Measurements from ENCODE around the gene GARIN5A.

The GARIN5A gene

DNA sequence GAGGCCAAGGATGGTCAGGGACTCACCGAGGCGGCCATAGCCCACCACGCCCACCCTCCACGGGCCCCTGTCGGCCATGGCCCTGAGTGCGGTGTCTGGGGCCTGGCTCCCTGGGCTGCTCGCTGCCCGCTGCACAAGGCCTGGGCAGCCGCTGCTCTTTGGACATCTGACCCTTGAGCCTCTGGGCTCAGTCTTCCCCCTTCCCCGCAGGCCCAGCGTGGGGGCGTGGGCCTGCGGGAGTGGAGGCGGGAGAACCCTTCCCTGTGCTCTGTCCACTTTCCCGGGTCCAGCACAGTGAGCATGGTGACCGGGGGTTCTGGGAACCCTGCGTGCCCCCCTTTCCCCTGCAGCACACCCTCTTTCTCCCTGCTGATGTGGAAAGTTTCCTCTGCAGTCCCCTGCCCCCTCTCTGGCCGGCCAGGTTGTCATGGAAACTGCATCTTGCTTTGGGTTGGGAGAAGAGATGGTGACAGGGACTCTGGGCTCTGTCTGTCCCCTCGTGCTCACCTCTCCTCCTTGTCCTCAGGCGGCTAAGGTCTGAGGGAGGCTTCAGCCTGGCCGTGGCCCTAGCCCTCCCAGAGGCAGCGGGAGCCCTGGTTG, 37.2 kb upstream of the GARIN5A start, which contains the start of gene ASPDH:
Gene ASPDH, minus strand, starts transcription at position 168 of the 600 bp plus-strand sequence. Its CDS starts 90 bp downstream, at position 78.
- no peak for FAIRE-seq
- DNase-seq (ENCODE audit: insufficient read length), result no peak
- no peak for TF ChIP-seq TAF1 (IDR thresholded peaks at IDR 0.05; ENCODE audit: borderline replicate concordance, low read depth, low read length)
- no peak for TF ChIP-seq POLR2A (IDR thresholded peaks at IDR 0.05; ENCODE audit: low read depth, low read length)
- no peak for TF ChIP-seq POLR2AphosphoS5 (IDR thresholded peaks at IDR 0.05; ENCODE audit: low read depth, low read length)

GRCh38 chr19:50512999-50513745, 36.5 kb upstream of the GARIN5A start:
- TF ChIP-seq POLR2AphosphoS5 (IDR thresholded peaks at IDR 0.05; ENCODE audit: low read depth, low read length), result no peak
- no peak for FAIRE-seq

GRCh38 chr19:50512112-50512998, 35.7 kb upstream of the GARIN5A start:
- no peak for DNase-seq (ENCODE audit: insufficient read length)
- TF ChIP-seq TAF1 (IDR thresholded peaks at IDR 0.05; ENCODE audit: borderline replicate concordance, low read depth, low read length) (no peak), POLR2AphosphoS5 (IDR thresholded peaks at IDR 0.05; ENCODE audit: low read depth, low read length) (no peak), POLR2A (IDR thresholded peaks at IDR 0.05; ENCODE audit: low read depth, low read length) (no peak)
- no peak for FAIRE-seq

More at GRCh38 chr19:50512999-50513745, 36.5 kb upstream of the GARIN5A start:
- DNase-seq (ENCODE audit: insufficient read length), result no peak

DNA sequence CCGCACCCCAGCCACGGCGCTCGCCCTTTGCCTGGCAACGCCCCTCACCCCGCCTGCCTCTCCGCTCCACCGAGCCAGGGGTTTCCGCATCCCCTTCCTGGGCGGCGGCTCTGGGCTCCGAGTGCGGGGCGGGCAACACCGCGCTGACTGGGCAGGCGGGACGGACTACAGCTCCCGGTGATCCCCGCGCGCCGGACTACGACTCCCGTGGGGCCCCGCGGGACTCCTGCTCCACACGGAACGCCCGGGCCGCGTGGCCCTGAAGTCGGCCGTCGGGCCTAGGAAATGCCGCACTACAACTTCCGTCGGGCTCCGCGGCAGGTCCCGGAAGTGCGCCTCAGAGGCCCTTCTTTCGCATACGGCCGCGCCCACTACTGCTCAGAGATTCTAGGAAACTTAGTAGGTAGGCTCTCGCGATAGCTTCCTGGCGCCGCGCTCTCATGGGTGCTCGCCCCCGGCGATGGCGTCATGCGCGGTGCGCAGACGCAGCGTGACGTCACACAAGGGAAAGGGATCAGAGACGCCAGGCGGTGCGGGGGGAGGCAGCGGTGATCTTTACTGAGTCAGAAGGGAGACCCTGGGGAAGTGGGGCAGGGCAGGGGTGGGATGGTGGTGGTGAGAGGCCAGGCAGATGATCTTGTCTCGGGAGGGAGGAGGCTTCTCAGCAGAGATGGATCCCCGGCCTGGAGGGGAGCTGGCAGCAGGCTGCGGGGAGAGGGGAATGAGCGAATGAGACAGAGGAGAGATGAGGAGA, 34.6 kb upstream of the GARIN5A start, which contains the start of gene JOSD2:
Gene JOSD2, minus strand, starts transcription at position 123 of the 754 bp plus-strand sequence. CDS start 760 bp downstream, outside the sequence.
- peak; percentile 99 for FAIRE-seq
- DNase-seq (ENCODE audit: insufficient read length), result peak; percentile 99
- TF ChIP-seq POLR2A (IDR thresholded peaks at IDR 0.05; ENCODE audit: low read depth, low read length), result peak; percentile 50; the same call in 1 of the 2 replicates
- TF ChIP-seq POLR2AphosphoS5 (IDR thresholded peaks at IDR 0.05; ENCODE audit: low read depth, low read length), result no peak
- no peak for TF ChIP-seq TAF1 (IDR thresholded peaks at IDR 0.05; ENCODE audit: borderline replicate concordance, low read depth, low read length)

GRCh38 chr19:50510700-50511068, 34.0 kb upstream of the GARIN5A start:
- TF ChIP-seq TAF1 (IDR thresholded peaks at IDR 0.05; ENCODE audit: borderline replicate concordance, low read depth, low read length) (no peak), POLR2AphosphoS5 (IDR thresholded peaks at IDR 0.05; ENCODE audit: low read depth, low read length) (no peak), POLR2A (IDR thresholded peaks at IDR 0.05; ENCODE audit: low read depth, low read length) (no peak)
- FAIRE-seq (no peak), DNase-seq (ENCODE audit: insufficient read length) (no peak)

DNA sequence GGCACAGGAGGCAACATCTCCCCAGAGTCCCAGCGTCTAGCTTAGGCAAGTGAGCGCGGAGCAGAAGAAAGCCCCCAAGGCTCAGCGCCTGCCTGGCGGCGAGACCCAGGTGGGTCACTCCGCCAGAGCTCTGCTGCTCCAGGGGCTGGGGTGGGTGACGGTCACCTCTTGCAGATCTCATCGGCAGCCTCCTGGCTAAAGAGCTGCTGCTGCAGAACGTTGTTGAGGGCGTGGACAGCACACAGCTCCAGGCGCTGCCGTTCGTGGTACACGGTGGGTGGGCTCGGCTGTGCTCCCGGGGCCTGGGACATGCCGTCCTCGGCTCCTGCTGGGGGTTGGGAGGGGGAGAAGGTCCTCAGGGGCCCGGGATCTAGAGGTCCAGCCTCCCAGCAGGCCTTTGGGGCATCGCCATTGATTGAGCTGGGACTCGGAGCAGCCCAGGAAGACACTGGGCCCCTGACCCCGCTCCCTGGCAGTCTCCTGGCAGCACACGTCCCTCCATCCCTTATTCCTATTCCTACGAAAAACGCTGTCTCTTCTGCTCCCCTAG, 33.5 kb upstream of the GARIN5A start:
- DNase-seq (ENCODE audit: insufficient read length) (no peak), FAIRE-seq (peak; percentile 46)
- no peak for TF ChIP-seq POLR2A (IDR thresholded peaks at IDR 0.05; ENCODE audit: low read depth, low read length)
- TF ChIP-seq TAF1 (IDR thresholded peaks at IDR 0.05; ENCODE audit: borderline replicate concordance, low read depth, low read length), result no peak
- no peak for TF ChIP-seq POLR2AphosphoS5 (IDR thresholded peaks at IDR 0.05; ENCODE audit: low read depth, low read length)

DNA sequence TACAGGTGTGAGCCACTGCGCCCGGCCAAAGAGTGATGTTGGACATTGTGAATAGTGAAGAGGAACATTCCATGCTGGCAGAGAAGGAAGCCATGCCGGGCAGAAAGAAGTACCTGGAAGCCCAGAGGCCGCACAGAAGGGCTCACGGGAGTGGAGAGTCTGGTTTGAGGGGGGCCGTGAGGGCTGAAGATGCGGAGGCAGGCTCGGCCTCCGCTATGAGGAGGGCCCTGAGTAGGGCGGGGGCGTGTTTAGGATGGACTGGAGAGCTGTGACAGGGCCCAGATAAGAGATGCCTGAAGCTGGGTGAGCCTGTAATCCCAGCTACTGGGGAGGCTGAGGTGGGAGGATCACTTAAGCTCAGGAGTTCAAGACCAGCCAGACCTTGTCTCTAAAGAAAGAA, 32.7 kb upstream of the GARIN5A start:
- FAIRE-seq, result no peak
- no peak for TF ChIP-seq POLR2AphosphoS5 (IDR thresholded peaks at IDR 0.05; ENCODE audit: low read depth, low read length)
- DNase-seq (ENCODE audit: insufficient read length), result no peak

DNA sequence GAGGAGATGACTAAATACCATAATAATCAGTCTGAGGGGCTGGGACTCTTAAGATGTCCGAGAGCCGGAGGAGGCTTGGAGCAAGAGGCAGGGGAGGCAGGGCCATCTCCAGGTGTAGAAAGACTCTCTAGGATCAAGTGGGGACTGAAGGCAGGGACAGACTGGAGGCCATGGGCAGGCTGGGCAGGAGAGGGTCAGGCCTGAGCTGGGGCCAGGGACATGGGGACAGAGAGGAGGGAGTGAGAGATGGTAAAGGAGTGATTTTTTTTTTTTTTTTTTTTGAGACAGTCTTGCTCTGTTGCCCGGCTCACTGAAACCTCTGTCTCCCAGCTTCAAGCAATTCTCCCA, 32.2 kb upstream of the GARIN5A start:
- no peak for DNase-seq (ENCODE audit: insufficient read length)
- no peak for TF ChIP-seq POLR2AphosphoS5 (IDR thresholded peaks at IDR 0.05; ENCODE audit: low read depth, low read length)
- no peak for TF ChIP-seq TAF1 (IDR thresholded peaks at IDR 0.05; ENCODE audit: borderline replicate concordance, low read depth, low read length)

DNA sequence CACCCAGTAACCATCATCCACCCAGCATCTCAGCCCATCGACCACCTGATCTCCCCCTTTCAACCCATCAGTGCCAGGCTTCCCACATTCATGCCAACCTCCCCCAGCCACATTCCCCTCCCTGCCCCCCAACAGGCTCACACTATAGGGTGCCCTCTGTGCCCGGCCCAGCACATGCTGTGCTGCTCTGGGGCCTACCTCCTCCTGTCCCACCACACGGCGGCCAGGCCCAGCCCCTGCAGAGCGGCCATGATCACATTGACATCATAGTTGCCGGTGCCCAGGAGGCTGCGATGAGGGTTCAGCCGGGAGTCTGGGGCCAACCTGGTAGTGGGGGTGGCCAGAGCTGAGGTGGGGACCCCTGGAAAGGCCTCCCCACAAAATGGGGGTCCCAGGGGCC, 30.7 kb upstream of the GARIN5A start:
- no peak for DNase-seq (ENCODE audit: insufficient read length)
- TF ChIP-seq POLR2AphosphoS5 (IDR thresholded peaks at IDR 0.05; ENCODE audit: low read depth, low read length), result no peak
- FAIRE-seq, result no peak

More for the DNA sequence above, 32.2 kb upstream of the GARIN5A start:
- FAIRE-seq, result no peak

DNA sequence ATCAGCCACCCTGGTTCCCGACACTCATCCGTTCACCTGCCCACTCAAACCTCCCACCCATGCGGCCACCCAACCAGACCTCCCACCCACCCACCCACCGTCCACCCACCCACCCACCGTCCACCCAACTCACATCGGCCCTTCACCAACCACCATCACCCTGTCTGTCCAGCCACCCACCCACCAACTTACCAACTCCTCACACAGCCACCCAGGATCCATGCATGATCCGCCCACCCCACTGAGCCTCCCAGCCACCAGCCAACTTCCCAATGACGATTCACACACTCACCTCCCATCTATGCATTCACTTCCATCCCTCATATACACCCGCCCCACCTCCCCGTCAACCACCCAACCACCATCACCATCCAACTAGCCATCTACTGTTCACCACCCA, 30.1 kb upstream of the GARIN5A start:
- no peak for DNase-seq (ENCODE audit: insufficient read length)

More for the DNA sequence above, 30.1 kb upstream of the GARIN5A start:
- no peak for TF ChIP-seq POLR2AphosphoS5 (IDR thresholded peaks at IDR 0.05; ENCODE audit: low read depth, low read length)
- TF ChIP-seq TAF1 (IDR thresholded peaks at IDR 0.05; ENCODE audit: borderline replicate concordance, low read depth, low read length), result no peak
- no peak for TF ChIP-seq POLR2A (IDR thresholded peaks at IDR 0.05; ENCODE audit: low read depth, low read length)
- FAIRE-seq, result no peak
